CD4-positive, alpha-beta T cell treated with Interferon alpha-2 for 1 hour (primary cell): ENCODE results near the gene HES4.

Source experiments
- DNase-seq, 2 donors: peaks; one replicate each; pipeline ENCODE4 v3.0.0-alpha.2; 2020 to 2022

Gene HES4, protein sequence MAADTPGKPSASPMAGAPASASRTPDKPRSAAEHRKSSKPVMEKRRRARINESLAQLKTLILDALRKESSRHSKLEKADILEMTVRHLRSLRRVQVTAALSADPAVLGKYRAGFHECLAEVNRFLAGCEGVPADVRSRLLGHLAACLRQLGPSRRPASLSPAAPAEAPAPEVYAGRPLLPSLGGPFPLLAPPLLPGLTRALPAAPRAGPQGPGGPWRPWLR

GRCh38 chr1:999725-1000356, at the start of gene HES4:
Gene HES4 (minus strand): TSS chr1:1000097. CDS start chr1:999973, 124 bp downstream.
- peak; percentile 73 to 77 for DNase-seq

GRCh38 chr1:1048765-1049164, 48.9 kb upstream of the HES4 start:
- DNase-seq = no peak

GRCh38 chr1:1047963-1048362, 48.1 kb upstream of the HES4 start:
- DNase-seq = no peak

DNA sequence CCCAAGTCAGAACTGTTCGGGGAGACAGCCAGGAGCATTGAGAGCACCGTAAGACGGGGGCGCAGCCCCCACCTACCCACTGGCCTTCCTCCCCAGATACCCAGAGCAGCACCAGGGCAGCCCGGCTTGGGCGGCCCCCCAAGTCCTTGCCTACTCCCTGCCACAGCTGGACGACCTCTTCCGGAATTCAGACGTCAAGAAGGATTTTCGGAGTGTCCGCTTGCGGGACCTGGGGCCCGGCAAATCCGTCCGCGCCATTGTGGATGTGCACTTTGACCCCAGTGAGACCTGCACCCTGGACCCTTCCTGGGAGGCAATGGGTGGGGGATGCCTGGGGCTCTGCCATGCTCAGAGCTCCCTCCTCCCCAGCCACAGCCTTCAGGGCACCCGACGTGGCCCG, 47.5 kb upstream of the HES4 start:
- DNase-seq = no peak

- DNase-seq = no peak
Observed at GRCh38 chr1:1046767-1047166, 46.9 kb upstream of the HES4 start.

- DNase-seq = no peak
Observed at GRCh38 chr1:1046243-1046642, 46.3 kb upstream of the HES4 start.

DNA sequence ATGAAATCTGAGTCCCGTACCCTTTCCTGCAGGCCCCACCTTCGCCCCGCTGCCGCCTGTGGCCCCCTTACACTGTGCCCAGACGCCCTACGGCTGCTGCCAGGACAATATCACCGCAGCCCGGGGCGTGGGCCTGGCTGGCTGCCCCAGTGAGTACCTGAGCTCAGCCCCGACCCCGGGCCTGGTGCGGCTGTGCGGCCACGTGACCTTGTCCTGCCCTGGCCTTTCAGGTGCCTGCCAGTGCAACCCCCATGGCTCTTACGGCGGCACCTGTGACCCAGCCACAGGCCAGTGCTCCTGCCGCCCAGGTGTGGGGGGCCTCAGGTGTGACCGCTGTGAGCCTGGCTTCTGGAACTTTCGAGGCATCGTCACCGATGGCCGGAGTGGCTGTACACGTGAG, 45.2 kb upstream of the HES4 start:
- DNase-seq = no peak

DNA sequence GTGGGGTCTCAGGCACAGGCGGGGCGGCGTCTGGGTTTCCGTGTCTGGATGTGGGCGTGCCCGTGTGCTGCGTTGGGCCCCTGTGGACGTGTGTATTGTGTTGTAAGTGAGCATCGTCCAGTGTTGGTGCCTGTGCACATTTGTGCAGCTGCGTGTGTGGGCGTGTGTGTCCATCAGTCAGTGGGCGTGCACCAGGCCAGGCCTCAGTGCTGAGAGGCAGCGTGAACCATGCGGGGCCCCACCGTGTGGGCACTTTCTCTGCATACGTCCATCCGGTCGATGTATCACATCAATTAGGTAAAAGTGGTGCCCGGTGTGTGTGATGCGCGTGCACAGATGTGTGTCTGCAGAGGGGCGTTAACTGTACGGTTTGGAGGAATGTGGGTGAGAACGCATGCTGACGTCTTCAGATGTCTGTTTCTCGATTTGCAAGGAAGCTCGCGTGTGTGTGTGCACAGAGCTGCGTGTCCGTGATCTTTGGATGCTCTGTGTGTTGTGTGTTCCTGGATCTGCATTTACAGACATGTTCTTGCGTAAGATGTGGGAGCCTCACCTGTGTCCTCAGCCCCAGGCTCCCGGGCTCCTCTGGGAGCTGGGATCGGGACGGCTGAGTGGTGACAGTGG, 44.7 kb upstream of the HES4 start:
- DNase-seq = no peak

DNA sequence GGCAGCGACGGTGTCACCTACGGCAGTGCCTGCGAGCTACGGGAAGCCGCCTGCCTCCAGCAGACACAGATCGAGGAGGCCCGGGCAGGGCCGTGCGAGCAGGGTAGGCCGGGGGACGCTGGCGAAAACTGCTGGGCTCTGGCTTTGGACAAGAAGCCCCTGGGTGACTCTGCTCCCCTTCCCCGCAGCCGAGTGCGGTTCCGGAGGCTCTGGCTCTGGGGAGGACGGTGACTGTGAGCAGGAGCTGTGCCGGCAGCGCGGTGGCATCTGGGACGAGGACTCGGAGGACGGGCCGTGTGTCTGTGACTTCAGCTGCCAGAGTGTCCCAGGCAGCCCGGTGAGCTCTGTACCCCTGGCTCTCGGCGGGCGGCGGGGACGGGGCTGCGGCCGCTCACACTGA, 44.0 kb upstream of the HES4 start:
- no peak for DNase-seq

- no peak for DNase-seq
Observed at GRCh38 chr1:1043411-1043810, 43.5 kb upstream of the HES4 start.

- no peak for DNase-seq
Observed at GRCh38 chr1:1042835-1043234, 42.9 kb upstream of the HES4 start.

GRCh38 chr1:1041873-1042272, 42.0 kb upstream of the HES4 start:
- DNase-seq = no peak

- DNase-seq = no peak
Observed at GRCh38 chr1:1041092-1041523, 41.2 kb upstream of the HES4 start.

DNA sequence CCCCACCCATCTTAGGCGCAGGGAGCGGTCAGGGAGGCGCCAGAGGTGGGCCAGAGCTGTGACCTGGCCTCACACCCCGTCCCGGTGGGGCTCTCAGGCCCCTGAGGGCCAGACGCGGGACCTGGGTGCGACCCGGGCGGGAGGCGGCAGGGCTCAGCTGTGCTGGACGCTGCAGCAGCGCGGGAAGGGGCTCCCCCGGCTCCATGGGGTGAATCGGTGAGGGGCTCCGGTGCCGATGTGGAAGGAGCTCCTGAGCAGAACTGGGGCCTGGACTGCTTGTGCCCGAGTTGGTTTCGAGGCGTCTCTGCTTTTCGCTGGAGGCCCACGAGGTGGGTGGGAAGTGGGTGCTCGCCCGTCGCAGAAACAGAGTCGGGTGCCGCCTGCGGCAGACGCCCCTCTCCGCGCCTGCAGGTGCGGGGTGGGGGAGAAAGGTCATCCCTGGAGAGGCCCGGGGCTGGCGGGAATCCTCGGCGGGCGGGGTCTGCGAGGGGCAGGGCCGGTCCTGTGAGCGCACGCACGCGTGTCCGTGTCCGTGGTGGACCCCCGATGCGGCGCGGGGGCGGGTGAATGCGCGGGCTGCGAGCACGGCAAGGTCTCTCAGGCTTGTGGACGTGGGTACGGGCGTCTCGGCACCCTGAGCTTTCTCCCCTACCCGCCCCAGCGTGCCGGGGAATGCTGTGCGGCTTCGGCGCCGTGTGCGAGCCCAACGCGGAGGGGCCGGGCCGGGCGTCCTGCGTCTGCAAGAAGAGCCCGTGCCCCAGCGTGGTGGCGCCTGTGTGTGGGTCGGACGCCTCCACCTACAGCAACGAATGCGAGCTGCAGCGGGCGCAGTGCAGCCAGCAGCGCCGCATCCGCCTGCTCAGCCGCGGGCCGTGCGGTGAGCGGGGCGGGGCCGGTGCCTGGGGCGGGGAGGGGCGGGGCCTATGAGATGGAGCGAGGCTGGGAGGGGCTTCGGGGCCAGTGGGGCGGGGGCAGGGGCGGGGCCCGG, 40.4 kb upstream of the HES4 start:
- DNase-seq = peak; percentile 80 to 86

DNA sequence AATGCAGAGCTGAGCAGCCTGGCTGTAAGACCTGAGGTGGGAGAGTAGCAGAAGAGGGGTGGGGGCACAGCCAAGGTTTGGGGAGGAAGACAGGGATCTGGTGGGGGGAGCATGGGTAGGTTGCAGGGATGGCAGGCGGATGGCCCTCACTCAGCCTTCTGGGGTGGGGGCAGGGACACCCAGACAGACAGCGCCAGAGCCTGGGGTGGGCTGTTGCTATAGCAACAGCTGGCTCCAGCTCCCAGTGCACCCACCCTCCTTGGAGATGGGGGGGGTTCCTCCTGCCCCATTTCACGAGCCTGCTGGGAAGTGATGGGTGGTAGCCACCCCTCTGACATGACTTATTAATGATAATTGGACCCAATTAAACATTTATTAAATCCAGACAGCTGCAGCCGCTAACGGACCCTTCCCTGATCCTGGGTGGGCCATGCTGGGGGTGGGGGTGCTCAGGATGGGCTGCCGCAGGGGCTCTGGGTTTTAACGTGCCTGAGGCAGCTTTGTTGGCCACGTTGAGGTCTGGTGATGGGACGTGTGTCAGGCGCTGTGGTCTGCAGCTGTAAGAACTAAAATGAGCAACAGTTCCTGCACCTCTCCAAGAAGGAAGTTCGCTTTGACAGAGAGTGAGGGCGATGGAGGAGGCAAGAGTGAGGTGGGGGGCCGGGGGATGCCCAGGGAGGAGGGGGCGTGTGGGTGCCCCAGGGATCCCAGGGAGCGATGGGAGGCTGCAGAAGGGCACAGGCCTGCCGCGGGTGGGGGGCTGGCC, 39.4 kb upstream of the HES4 start:
- DNase-seq = no peak

- DNase-seq = peak in 1 of 2 donors; percentile 29
Observed at GRCh38 chr1:1038694-1039093, 38.8 kb upstream of the HES4 start.

DNA sequence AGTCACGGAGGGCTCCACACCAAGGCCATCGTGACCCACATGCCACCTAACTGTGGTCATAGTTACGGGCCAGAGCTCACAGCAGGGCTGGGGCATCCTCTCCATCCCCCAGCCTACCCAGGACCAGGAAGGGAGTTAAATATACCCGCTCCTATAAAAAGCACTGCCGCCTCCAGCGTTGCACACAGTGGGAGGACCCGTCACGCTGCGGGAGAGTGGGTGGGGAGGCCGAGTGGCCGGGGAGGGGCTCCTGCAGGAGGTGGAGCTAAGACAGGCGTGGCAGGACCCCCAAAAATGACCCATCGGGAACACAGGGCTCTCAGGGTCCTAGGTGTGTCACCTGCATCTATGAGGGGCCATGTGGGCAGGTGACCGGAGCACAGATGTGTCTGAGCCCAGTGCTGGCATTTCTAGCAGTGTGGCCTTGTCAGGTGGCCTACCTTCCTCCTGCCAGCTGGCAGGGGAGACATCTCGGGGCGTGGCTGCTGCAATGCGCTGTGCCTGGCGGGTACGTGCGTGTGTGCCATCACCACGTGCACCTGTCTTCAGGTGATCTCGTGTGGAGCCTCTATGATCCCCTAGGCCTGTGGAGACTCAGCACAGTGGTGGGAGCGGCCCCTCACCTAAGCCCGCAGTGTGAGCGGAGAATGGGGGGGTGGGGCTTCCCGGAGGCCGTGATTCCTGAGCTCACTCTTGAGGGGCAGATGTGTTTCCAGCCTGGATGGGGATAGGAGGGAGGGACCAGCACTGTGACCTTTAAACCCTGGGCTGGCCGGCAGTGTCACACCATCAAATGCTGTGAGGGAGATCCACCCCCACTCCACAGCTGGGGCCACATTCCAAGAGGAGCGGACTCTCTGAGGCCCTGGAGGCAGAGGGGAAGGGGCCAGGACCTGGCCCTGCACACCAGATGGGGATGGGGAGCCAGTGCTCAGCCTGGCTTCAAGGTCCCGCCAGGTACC, 37.8 kb upstream of the HES4 start:
- DNase-seq = no peak

DNA sequence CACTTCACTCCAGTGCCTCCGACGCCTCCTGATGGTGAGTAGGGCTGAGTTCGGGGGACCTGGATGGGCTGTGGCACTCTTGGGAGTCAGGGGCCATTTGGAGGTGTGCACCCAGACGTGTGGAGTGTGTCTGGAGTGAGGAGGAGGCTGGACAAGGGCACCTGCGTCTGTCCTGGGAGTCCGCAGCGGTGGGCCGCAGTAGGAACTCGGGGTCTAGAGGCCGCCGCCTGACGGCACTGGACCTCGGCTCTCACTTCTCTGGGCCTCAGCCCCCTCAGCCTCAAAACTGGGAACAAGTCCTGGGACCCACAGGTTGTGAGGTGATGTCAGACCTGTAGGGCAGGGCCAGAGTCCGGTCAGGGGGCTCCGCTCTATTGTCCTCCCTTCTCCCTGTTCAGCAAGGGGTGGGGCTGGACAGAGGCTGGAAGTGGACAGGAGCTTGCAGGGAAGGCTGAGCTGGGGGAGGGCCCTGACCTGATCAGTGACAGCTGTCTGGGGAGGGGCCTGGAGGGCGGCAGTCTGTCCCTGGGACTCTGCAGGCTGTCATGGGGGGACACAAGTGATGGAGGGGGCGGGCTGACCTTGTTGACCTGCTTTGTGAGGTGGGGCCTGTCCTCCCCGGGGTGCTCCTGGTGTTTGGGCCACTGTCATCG, 35.5 kb upstream of the HES4 start:
- no peak for DNase-seq

DNA sequence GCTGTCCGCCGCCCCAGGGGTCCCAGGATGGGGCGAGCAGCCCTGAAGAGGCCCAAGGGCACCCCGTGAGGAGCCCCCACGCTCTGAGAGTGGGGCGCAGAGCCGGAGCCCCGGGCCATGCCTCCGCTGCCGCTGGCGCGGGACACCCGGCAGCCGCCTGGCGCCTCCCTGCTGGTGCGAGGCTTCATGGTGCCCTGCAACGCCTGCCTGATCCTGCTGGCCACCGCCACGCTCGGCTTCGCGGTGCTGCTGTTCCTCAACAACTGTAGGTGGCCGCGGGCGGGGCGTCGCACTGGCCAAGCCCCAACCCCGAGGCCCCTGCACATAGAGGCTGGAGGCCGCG, 34.5 kb upstream of the HES4 start:
- DNase-seq = no peak

- no peak for DNase-seq
Observed at GRCh38 chr1:1033731-1034438, 34.0 kb upstream of the HES4 start.
